Measurements from ENCODE around the gene EPX.

EPX gene

DNA sequence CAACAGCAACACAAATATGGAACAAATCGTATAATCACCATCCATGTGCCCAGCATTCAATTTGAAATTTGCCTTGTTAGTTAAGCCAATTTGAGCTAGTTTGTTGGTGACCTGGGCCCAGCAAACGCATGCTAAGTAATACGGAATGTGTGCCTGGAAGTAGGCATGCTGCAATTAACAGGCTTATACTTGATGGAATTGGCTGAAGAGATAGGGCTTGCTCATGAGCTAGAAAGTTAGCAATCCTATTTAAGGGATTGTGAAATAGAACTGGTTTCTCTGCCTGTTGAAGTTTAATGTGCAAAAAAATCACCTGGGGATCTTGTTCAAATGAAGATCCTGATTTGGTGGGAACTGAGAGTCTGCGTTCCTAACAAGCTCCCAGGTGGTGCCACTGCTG, 37.4 kb downstream of the EPX start:
- no peak for DNase-seq

DNA sequence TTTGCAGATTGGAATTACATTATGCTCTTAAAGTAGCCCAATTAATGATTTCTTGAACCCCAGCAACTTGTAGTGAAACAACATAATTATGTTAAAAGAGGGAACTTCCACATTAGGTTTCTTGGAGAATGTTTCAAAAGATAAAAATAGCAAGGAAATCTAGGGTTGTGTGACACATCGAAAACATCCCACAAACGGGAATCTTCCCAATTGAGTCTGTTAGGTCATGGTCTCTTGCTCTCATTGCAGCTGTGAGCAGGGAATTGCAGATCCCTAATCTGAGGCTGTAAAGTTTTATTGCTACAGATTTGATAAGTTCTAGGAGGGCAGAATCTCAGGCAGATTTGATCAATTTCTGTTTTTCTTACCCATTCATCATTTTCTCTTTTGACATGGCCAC, 39.1 kb downstream of the EPX start:
- no peak for DNase-seq

GRCh38 chr17:58232707-58233156, 40.2 kb downstream of the EPX start:
- DNase-seq, result peak; percentile 16 to 72

DNA sequence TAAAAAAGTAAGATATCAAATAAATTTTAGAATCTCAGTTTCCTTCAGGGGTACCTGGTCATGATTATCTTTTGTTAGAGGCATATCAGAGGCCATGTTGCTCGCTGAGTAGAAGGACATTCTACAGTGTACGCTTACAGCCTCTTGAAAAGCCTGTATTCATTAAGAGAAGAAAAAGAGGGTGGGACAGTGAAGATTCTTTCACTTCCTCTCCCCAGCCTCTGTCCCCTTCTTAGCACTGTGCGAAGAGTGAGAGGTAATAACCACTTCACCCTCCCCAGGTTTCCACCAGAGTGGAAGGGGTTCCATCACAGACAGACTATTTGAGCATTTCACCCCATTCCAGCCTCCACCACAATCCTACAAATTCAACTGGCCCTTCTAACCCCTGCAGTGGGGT, 41.0 kb downstream of the EPX start:
- DNase-seq, result peak in 1 of 2 donors; percentile 13

- DNase-seq, result no peak
Measured at GRCh38 chr17:58234512-58234911, 42.0 kb downstream of the EPX start.

- no peak for DNase-seq
Measured at GRCh38 chr17:58235821-58236220, 43.3 kb downstream of the EPX start.

DNA sequence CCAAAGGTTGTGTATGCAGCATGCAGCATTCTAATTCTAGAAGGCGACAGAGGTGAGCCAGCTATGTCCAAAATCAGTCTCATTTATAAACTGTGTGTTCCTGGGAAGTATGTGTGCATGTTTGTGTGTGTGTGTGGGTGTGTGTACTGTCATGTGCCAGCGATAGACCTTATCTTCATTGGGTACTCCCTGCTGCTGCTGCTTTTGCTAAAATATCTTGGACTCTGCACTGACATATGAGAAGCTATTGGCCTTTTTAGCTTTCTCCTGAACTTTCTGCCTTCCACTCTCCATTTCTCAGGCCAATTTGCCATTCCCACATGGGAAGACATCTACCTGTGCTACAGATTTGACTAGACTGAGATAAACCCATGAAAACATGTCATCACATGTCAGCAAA, 43.9 kb downstream of the EPX start:
- DNase-seq, result no peak

- DNase-seq, result no peak
Measured at GRCh38 chr17:58238147-58238634, 45.7 kb downstream of the EPX start, which contains the start of gene LPO. LPO (plus strand) TSS chr17:58238584; CDS start chr17:58242980, 4,396 bp downstream.

GRCh38 chr17:58239987-58240386, 47.5 kb downstream of the EPX start:
- DNase-seq, result no peak

- DNase-seq, result no peak
Measured at GRCh38 chr17:58242171-58242784, 49.8 kb downstream of the EPX start.

DNA sequence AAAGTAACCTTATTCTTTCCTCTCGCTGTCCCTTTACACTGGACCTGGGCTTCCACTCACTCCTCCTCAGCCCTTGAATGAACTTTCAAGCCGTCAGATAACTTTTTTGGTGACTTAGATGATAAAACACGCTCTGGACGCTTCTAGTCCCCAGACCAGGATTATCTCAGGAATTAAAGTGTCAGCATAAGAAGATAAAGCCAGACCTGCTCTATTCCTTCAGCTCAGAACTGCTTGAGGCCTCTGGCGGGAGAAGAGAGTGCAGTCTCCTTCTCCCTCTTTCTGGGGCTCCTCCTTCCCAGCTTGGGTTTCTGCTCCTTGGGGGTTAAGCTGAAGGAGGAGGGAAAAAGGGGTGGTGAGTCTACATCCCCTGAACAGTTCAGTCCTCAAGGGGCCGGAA, 52.4 kb downstream of the EPX start:
- no peak for DNase-seq

GRCh38 chr17:58245428-58246103, 53.0 kb downstream of the EPX start:
- no peak for DNase-seq

GRCh38 chr17:58246104-58246740, 53.7 kb downstream of the EPX start:
- no peak for DNase-seq

DNA sequence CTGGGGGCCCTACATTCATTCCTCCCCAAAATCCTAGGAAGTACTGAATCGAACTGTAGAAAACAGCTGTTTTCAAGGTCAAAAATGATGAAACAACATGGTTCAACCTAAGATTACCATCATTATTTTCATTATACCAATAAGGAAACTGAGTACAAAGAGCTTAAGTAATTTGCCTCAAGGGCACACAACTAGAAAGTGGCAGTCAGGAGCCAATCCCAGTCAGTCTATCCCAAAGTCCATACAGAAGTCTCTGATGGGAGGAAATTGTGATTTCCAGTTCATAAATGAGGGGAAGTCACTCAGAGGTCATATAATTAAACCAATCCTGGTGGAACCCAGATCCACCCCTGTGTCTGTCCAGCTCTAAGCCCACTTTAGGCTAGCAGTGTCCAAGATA, 54.3 kb downstream of the EPX start:
- no peak for DNase-seq

DNA sequence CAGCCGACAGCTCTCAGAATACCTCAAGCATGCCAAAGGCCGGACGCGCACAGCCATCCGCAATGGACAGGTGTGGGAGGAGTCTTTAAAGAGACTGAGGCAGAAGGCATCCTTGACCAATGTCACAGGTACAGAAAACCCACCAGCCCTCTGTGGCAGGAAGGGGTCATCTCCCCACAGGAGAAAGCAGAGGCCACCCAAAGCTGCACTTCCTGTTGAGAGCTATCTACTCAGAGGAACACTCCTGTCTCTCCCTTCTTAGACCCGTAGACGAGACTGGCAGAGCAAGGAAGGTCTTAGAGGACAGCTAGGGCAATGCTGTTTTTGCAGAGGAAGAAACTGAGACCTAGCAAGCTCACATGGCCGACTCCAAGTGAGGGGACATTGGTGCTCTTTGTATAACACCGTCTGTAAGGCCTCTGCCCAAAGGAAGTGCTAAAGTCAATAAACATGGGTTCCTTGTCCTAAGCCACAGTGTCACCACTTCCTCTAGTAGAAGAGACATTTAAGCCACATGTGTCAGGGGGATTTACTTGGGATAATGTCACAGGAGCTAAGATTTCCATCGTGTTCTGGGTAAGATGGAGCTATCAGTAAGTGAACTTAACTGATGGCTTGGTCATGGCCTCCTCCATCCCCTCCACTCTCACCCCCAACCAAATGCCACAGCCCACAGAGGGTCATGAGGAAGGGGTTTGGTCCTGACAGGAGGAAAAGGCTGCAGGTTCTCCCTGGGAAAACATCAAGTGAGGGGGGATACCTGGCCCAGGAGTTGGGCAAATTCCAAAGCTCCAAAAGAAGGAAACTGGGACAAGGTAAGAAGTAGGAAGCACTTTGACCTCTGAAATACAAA, 55.2 kb downstream of the EPX start:
- DNase-seq, result no peak

DNA sequence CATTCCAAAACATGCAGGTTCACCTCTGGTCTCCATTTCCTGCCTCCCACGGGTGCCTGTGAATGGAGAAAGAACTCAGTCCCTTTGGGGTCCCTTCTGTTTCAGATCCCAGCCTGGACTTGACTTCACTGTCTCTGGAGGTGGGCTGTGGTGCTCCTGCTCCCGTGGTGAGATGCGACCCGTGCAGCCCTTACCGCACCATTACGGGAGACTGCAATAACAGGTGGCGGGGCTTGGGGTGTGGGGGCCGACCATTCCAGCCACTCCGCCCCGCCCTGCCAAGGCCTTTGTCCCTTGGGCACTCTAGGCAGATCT, 56.4 kb downstream of the EPX start:
- DNase-seq, result no peak

GRCh38 chr17:58249270-58250133, 57.0 kb downstream of the EPX start:
- peak; percentile 62 to 78 for DNase-seq

GRCh38 chr17:58250344-58251011, 58.0 kb downstream of the EPX start:
- DNase-seq, result no peak

DNA sequence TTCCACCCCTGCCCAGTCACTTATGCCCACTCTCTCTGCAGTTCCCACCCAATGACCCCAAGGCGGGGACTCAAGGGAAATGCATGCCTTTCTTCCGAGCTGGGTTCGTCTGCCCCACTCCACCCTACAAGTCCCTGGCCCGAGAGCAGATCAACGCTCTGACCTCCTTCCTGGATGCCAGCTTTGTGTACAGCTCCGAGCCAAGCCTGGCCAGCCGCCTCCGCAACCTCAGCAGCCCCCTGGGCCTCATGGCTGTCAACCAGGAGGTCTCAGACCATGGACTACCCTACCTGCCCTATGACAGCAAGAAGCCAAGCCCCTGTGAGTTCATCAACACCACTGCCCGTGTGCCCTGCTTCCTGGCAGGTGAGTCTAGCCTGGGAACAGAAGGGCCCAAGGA, 59.6 kb downstream of the EPX start:
- DNase-seq, result no peak

DNA sequence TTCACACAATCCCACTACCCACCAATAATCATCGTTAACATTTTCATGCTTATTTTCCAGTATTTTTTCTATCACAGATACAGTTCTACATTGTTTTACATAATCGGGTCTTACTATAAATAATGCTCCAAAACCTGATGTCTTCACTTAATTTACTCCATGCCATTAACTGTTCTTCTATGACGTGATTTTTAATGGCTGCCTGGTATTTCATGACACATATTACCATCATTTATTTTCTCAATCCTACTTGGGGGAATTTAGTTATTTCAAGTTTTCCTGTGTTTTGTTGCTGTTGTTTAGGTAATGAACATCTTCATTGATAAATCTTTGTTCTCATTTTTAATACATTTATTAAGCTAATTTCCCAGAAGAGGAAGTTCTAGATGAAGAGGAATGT, 60.6 kb downstream of the EPX start:
- DNase-seq, result no peak
